T1000 (cell line): ENCODE data around the gene ACACA.

Experiments
- DNase-seq: peaks from one replicate; lab custom pipeline; 2025; ENCODE audit warnings: mixed read lengths; lab: John Stamatoyannopoulos, UW

ACACA gene

GRCh38 chr17:37037590-37038155, 369.0 kb downstream of the ACACA start:
- no peak for DNase-seq
